ENCODE measurements around the gene REG1B. TPM values are rescaled to one million over a fixed set of nuclear protein-coding genes. Genes with fewer than 3 reads are reported as not detected.
A peak's percentile ranks its signal among the peaks of the same experiment; 100 is the strongest.

The REG1B gene, protein sequence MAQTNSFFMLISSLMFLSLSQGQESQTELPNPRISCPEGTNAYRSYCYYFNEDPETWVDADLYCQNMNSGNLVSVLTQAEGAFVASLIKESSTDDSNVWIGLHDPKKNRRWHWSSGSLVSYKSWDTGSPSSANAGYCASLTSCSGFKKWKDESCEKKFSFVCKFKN
- under 1 TPM in 1 of 8 experiments, not detected in 7; 0.38 TPM for total RNA-seq

DNA sequence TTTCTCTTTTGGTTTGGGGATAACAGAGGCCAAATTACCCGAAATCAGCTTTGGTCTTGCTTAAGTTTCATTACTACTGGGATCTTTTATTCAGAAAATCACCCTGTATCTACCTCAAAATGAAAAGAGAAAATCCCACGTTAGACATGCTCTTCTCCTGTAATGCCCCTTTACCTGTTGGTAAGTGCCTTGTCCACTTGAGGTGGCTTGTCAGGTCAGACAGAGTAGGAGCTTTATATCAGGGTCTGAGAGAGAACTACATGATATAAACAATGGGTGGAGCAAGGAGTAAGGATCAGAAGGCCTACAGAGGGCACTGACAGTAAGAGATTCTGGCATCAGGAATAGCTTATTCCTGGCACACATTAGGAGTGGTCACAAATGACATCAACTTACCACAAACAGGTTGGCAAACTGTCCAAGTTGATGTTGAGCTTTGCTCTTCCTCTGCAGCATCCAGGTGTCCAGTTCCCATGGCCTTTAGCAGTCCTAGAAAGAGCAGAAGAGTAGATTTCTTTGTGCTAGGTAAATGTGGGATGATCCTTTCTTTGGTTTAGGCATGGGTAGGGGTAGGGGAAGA, at the start of gene REG1B:
Gene REG1B, minus strand, starts transcription at position 209 of the 580 bp plus-strand sequence. CDS start 381 bp downstream, outside the sequence.
- no peak for ATAC-seq (replicated peaks in 6 of 8)
- in situ Hi-C loops (cut with MboI; ENCODE audit: low pct_unique_long_range_greater_than_20kb in 2 of 9, low sequenced_read_pairs in 9 of 9, unreplicated experiment in 9 of 9): no loop called here
- no peak within 1 kb of the TSS for H3K27ac ChIP-seq
- 10 to 100% (median 71%) methylated on average over 1 to 2 of the region's 2 CpGs; no CpG with 5 or more reads in 3 of the 10 experiments for WGBS, 10 experiments
- H3K4me3 ChIP-seq: no peak within 1 kb of the TSS
- H3K4me1 ChIP-seq (replicated peaks in 1 of 2): peaks cover 0 to 7% of the 10 kb centered on the region in 2 donors

DNA sequence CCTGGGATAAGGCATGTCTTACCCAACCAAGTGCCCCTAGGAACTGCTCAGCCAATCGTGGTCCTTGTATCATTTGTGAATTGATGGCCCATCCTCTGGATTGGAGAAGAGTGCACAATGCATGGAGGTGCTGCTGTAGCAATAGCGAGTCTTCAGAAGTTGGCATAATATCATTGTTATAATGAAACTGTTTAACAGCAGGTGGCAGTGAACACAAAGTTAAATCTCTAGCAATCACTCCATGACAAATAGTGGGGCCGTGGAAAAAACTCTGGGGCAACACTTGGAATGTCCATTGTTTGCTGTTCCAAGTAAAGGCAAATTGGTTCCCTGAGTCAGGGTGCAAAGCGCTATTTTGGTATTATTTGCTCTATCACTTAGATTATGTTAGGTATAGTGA, 43.9 kb upstream of the REG1B start:
- H3K4me1 ChIP-seq (replicated peaks in 1 of 2): no peaks in the 10 kb centered on the region
- 5 to 87% (median 78%) methylated on average over 1 to 4 of the region's 4 CpGs; no CpG with 5 or more reads in 2 of the 10 experiments for WGBS, 10 experiments
- no peak for ATAC-seq (replicated peaks in 6 of 8)
- H3K4me3 ChIP-seq: no peak overlapping the region
- in situ Hi-C loops (cut with MboI; ENCODE audit: low pct_unique_long_range_greater_than_20kb in 2 of 9, low sequenced_read_pairs in 9 of 9, unreplicated experiment in 9 of 9): no loop called here
- H3K27ac ChIP-seq: no peak overlapping the region

DNA sequence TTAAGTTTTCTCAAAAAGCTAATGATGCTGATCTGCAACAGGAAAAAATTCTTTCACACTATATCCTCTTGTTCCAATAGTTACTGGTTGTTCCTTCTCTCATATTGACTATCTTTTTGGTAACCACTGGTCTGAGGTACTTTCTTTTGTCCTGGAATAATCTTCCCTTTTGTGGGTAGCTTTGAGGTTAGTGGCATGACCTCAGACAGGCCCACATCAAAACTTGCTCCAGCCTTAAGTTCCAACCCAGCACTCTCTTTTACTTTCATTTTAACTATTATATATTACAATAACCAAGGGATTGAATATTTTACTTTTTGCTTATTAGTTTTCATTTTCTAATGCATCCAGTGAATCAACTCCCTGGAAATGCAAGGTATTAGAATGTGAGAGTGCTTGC, 42.0 kb upstream of the REG1B start:
- ATAC-seq (replicated peaks in 6 of 8): no peak
- Histone ChIP-seq H3K4me1 (replicated peaks in 1 of 2) (no peaks in the 10 kb centered on the region), H3K4me3 (no peak overlapping the region), H3K27ac (no peak overlapping the region)
- in situ Hi-C loops (cut with MboI; ENCODE audit: low pct_unique_long_range_greater_than_20kb in 2 of 9, low sequenced_read_pairs in 9 of 9, unreplicated experiment in 9 of 9): no loop called here

DNA sequence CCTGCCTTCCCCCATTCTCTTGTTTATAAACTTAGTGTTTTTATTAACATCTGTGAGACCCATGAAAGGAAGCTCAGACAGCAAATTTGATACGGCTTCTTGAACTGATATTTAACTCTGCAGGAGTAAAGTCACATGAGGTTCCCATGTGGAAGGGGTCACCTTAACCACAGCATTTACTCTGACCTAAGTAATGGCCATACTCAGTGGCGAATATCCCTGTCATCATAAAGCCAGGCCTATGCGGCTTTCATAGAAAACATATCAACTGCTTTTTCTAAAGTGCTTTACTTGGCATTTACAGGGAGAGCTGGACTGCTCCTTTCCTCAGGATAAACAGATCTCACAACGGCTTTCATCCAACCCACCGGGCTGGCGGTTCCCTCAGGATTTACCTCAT, 41.5 kb upstream of the REG1B start:
- Histone ChIP-seq H3K4me1 (replicated peaks in 1 of 2) (no peaks in the 10 kb centered on the region), H3K4me3 (no peak overlapping the region), H3K27ac (no peak overlapping the region)
- in situ Hi-C loops (cut with MboI; ENCODE audit: low pct_unique_long_range_greater_than_20kb in 2 of 9, low sequenced_read_pairs in 9 of 9, unreplicated experiment in 9 of 9): no loop called here
- 0 to 94% (median 82%) methylated on average over 1 to 6 of the region's 6 CpGs for WGBS, 10 experiments
- no peak for ATAC-seq (replicated peaks in 6 of 8)

DNA sequence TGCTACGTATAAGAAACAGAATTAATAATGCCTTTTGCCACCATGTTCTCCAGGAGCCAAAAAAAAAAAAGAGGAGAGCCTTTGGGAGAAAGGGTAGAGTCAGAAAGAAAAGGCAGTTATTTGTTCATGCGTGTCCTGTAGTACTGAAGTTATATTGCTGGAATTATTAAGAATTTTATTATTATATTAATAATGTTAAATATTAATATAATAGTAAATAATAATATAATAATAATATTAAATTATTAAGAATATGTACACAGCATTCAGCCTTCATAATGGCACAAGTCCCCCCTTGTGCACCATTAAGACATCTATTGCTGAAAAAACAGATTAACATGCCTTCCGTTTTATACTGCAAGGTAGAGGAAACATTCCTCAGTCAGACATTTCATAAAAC, 40.6 kb upstream of the REG1B start:
- Histone ChIP-seq H3K4me3 (no peak overlapping the region), H3K4me1 (replicated peaks in 1 of 2) (no peaks in the 10 kb centered on the region), H3K27ac (no peak overlapping the region)
- in situ Hi-C loops (cut with MboI; ENCODE audit: low pct_unique_long_range_greater_than_20kb in 2 of 9, low sequenced_read_pairs in 9 of 9, unreplicated experiment in 9 of 9): no loop called here
- ATAC-seq (replicated peaks in 6 of 8): no peak
- 10 to 100% (median 93%) methylated on average over 1 to 3 of the region's 3 CpGs; no CpG with 5 or more reads in 1 of the 10 experiments for WGBS, 10 experiments

DNA sequence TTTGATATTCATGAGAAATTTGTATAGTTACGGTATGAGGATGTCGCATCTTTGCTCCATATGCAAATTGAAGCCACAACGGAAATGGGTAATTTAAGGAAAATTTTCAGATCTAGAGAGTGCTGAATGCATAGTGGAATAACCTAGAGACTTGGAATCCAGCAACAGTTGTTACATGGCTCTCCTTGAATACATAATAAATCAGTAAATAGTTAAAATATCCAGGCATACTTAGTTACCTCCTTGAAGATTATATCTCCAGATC, 37.9 kb upstream of the REG1B start:
- in situ Hi-C loops (cut with MboI; ENCODE audit: low pct_unique_long_range_greater_than_20kb in 2 of 9, low sequenced_read_pairs in 9 of 9, unreplicated experiment in 9 of 9): no loop called here
- Histone ChIP-seq H3K4me1 (replicated peaks in 1 of 2) (no peaks in the 10 kb centered on the region), H3K4me3 (no peak overlapping the region), H3K27ac (no peak overlapping the region)
- ATAC-seq (replicated peaks in 6 of 8): no peak
- WGBS, 10 experiments: 0 to 100% (median 76%) methylated on average over 1 to 3 of the region's 3 CpGs; no CpG with 5 or more reads in 1 of the 10 experiments

DNA sequence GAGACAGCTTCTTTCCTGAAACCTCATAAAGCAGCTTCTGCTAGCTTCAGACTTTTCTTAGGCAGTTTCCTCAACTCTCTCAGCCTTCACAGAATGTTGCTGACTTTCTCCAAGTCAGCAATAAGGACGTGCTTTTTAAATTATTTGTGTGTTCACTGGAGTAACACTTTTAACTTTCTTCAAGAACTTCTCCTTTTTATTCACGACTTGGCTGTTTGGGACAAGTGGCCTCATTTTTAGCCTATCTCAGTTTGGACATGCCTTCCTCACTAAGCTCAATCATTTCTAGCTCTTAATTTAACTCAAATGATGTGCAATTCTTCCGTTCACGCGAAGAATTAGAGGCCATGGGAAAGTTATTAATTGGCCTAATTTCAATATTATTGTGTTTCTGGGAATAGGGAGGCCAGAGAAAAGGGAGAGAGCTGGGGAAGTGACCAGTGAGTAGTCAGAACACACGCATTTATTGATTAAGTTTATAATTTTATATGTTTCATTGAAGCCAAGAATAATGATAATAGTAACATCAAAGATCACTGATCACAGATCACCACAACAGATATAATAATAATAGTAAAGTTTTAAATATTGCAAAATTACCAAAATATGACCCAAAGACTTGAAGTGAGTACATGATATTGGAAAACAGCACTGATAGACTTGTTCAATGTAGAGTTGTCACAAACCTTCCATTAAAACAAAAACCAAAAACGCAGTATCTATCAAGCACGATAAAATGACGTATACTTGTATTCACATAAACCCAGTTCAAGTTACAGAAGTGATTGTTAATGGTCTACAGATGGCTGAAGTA, 37.3 kb upstream of the REG1B start:
- Histone ChIP-seq H3K27ac (no peak overlapping the region), H3K4me3 (no peak overlapping the region), H3K4me1 (replicated peaks in 1 of 2) (no peaks in the 10 kb centered on the region)
- ATAC-seq (replicated peaks in 6 of 8): no peak
- in situ Hi-C loops (cut with MboI; ENCODE audit: low pct_unique_long_range_greater_than_20kb in 2 of 9, low sequenced_read_pairs in 9 of 9, unreplicated experiment in 9 of 9): no loop called here
- WGBS, 10 experiments: 3 to 100% (median 72%) methylated on average over 1 to 9 of the region's 9 CpGs

DNA sequence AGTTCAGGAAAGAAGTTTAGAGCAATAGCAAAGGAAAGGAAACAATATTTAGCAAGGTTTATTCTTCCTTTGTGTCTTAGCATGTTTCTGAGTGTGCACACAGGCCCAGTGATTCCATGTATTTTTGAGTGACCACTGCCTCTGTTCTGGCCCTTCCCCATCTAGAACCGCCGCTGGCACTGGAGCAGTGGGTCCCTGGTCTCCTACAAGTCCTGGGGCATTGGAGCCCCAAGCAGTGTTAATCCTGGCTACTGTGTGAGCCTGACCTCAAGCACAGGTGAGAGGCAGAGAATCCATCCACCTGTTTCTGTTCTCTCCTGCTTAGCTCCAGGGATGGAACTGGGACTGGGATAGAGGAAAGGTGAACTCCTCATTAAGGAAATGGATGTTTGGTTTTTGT, 34.9 kb upstream of the REG1B start:
- no peak for ATAC-seq (replicated peaks in 6 of 8)
- no peak overlapping the region for H3K4me3 ChIP-seq
- 0 to 100% (median 90%) methylated on average over 1 to 2 of the region's 2 CpGs; no CpG with 5 or more reads in 6 of the 10 experiments for WGBS, 10 experiments
- no peak overlapping the region for H3K27ac ChIP-seq
- no peaks in the 10 kb centered on the region for H3K4me1 ChIP-seq (replicated peaks in 1 of 2)
- in situ Hi-C loops (cut with MboI; ENCODE audit: low pct_unique_long_range_greater_than_20kb in 2 of 9, low sequenced_read_pairs in 9 of 9, unreplicated experiment in 9 of 9): no loop called here

DNA sequence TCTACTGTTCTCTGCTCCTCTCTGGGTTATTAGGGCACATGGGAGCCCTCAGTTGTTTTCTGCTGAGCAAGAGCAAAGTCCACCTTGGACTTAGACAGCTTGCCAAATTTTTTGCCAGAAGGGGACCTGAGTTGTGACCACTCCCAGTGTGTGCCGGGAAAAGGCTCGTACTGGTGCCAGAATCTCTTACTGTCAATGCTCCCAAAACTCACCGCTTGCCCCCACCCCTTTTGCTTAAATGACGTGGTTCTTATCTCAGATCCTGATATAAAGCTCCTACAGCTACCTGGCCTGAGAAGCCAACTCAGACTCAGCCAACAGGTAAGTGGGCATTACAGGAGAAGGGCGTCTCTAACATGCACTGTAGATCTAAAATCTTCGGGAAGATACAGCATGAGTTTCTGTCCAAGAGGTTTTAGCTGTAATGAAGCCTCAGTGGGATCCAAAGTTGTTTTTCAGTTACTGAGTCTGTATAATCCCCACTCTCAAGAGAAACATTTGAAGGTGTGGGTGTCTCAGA, 32.5 kb upstream of the REG1B start, which contains the start of gene REG1A:
Gene REG1A, plus strand, starts transcription at position 295 of the 520 bp plus-strand sequence. CDS start 374 bp downstream, outside the sequence.
- in situ Hi-C loops (cut with MboI; ENCODE audit: low pct_unique_long_range_greater_than_20kb in 2 of 9, low sequenced_read_pairs in 9 of 9, unreplicated experiment in 9 of 9): no loop called here
- 0 to 87% (median 61%) methylated on average over 1 to 6 of the region's 6 CpGs; no CpG with 5 or more reads in 2 of the 10 experiments for WGBS, 10 experiments
- H3K4me1 ChIP-seq (replicated peaks in 1 of 2): no peaks in the 10 kb centered on the region
- ATAC-seq (replicated peaks in 6 of 8): no peak
- H3K27ac ChIP-seq: no peak within 1 kb of the TSS
- no peak within 1 kb of the TSS for H3K4me3 ChIP-seq

DNA sequence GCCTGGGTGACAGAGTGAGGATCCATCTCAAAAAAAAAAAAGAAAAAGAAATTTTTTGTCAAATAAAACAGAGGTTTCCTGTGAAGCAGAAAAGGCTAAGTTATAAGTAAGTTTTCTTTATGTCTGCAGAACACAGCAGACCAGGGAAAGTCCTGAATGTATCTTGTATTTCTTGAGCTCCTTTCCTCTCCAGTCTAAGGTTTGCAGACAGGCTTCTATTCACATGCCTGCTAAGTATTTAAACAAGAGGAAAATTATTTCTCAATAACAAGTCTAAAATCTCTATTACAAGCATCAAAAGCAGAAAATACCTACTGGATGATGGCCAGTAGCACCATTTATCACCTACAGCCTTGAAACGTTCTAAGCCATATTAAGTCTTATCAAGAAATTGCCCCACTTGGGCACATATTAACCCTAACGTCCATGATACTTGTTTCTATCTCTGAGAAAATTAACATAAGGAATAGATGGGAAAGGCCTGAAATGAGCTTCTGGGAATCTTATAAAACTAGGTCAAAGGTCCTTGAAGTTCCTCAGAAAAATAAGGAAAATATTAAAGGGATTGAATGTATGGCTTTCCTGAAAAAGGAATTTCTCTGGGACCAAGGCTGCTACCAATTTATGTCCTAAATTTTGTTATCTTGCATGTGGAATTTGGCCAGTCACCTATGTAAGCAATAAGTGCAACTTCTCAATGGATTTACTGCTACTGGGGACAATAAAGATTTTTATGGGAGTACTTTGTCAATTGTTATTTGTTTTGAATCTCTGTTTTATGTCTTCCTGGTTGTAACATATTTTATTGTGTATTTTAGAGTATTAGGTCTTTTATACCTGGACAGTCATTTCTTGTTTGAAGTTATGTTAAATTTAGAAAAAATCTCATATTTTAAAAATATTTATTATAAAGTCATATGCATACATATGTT, 29.5 kb upstream of the REG1B start:
- WGBS, 10 experiments: 0 to 93% (median 17%) methylated on average over 1 to 2 of the region's 2 CpGs; no CpG with 5 or more reads in 3 of the 10 experiments
- in situ Hi-C loops (cut with MboI; ENCODE audit: low pct_unique_long_range_greater_than_20kb in 2 of 9, low sequenced_read_pairs in 9 of 9, unreplicated experiment in 9 of 9): no loop called here
- Histone ChIP-seq H3K27ac (no peak overlapping the region), H3K4me3 (no peak overlapping the region), H3K4me1 (replicated peaks in 1 of 2) (no peaks in the 10 kb centered on the region)
- ATAC-seq (replicated peaks in 6 of 8): no peak

DNA sequence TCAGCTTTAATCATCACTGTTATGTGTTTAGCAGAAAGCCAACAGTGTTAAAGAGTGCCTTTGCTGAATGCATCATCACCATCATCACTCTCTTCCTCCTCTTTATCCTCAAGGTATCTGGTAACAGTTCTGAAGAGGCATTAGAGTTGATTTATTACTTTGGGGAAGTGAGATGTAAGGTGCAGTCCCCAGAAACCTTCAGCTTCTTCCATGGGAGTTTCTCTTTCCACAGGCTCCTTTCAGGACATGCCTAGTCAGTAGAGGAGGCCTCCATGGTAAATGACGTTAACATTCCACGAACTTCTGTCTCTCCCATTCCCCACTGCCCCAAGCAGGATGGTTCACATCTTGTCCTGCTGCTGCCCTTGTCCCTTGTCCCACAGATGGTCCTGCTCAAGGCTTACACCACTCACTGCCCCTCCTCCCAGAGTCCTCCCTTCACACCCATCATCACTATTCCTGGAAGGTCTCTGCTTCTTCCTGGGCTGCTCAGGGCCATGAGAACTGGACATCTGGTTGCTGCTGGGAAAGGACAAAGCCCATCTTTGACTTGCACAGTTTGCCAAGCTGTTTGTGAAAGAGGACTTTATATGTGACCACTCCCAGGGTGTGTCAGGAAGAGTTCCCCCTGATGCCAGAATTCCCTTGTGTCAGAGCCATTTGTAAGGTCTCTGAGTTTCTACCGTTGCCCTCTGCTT, 27.2 kb upstream of the REG1B start:
- H3K4me1 ChIP-seq (replicated peaks in 1 of 2): no peaks in the 10 kb centered on the region
- peak in 3 of 8 experiments; percentile 19 to 86 (median 51) for ATAC-seq (replicated peaks in 6 of 8)
- 0 to 95% (median 78%) methylated on average over 1 to 3 of the region's 3 CpGs; no CpG with 5 or more reads in 1 of the 10 experiments for WGBS, 10 experiments
- in situ Hi-C loops (cut with MboI; ENCODE audit: low pct_unique_long_range_greater_than_20kb in 2 of 9, low sequenced_read_pairs in 9 of 9, unreplicated experiment in 9 of 9): no loop called here
- no peak overlapping the region for H3K4me3 ChIP-seq
- H3K27ac ChIP-seq: no peak overlapping the region

DNA sequence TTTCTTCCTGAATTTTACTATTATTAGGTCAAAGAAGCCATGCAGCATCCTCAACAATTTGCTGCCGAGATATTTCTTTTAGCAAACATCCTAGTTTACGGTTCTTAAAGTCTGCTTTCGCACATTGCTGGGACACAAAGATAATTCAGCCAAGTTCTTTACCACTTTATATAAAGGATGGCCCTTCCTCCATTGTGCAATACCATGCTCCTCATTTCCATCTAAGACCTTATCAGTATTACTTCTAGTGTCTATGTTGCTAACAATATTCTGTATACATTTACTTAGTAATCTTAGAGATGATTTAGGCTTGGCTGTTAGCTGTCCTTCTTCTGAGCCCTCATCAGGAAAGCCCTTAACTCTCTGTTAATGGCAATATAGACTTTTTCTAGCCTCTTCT, 24.5 kb upstream of the REG1B start:
- Histone ChIP-seq H3K27ac (no peak overlapping the region), H3K4me1 (replicated peaks in 1 of 2) (no peaks in the 10 kb centered on the region), H3K4me3 (no peak overlapping the region)
- in situ Hi-C loops (cut with MboI; ENCODE audit: low pct_unique_long_range_greater_than_20kb in 2 of 9, low sequenced_read_pairs in 9 of 9, unreplicated experiment in 9 of 9): no loop called here
- 3 to 100% (median 94%) methylated on average over 1 to 3 of the region's 3 CpGs for whole genome bisulfite sequencing, 10 experiments
- ATAC-seq (replicated peaks in 6 of 8): no peak
